Loucy (cell line): ENCODE results near the gene NLRC3.

Experiments used
- H2AFZ ChIP-seq: fragments of 200-600 bp; sonication (generic); 2 replicates; pipeline ENCODE4 v1.6.0; 2016; ENCODE audit warnings: antibody characterized with exemption, mild to moderate bottlenecking, low read length, moderate library complexity
- H3F3A ChIP-seq: fragments of 200-600 bp; 2 replicates; pipeline ENCODE4 v1.6.0; 2016; ENCODE audit warnings: antibody characterized with exemption, low read depth, mild to moderate bottlenecking
- H3K27me3 ChIP-seq: fragments of 200-600 bp; sonication (generic); 2 replicates; pipeline ENCODE4 v1.6.1; 2014; ENCODE audit warnings: low read length, mild to moderate bottlenecking; ENCODE audit not compliant: insufficient read depth, poor library complexity, severe bottlenecking
- H3K36me3 ChIP-seq: fragments of 200-600 bp; sonication (generic); 2 replicates; pipeline ENCODE4 v1.6.1; 2016; ENCODE audit warnings: low read length; ENCODE audit not compliant: insufficient read depth
- H3K4me1 ChIP-seq: fragments of 200-600 bp; sonication (generic); 2 replicates; pipeline ENCODE4 v1.5.1; 2014; ENCODE audit warnings: low read length, mild to moderate bottlenecking; ENCODE audit not compliant: insufficient read depth, poor library complexity, severe bottlenecking
- H3K4me2 ChIP-seq: fragments of 200-600 bp; sonication (generic); 2 replicates; pipeline ENCODE4 v1.6.0; 2014; ENCODE audit warnings: antibody characterized with exemption, low read length, low read depth, mild to moderate bottlenecking; ENCODE audit not compliant: poor library complexity, severe bottlenecking
- H3K4me3 ChIP-seq: fragments of 200-600 bp; sonication (generic); 2 replicates; pipeline ENCODE4 v1.5.1; 2014; ENCODE audit warnings: low read length, mild to moderate bottlenecking, mixed read lengths; ENCODE audit not compliant: poor library complexity, severe bottlenecking
- H3K79me2 ChIP-seq: fragments of 200-600 bp; sonication (generic); 2 replicates; pipeline ENCODE4 v1.6.1; 2014; ENCODE audit warnings: low read length; ENCODE audit not compliant: insufficient read depth
- H3K9ac ChIP-seq: fragments of 200-600 bp; sonication (generic); 2 replicates; pipeline ENCODE4 v1.6.0; 2014; ENCODE audit warnings: mild to moderate bottlenecking, low read depth, low read length, moderate library complexity; ENCODE audit not compliant: poor library complexity, severe bottlenecking
- H3K9me2 ChIP-seq: fragments of 200-600 bp; sonication (generic); replicated peaks from 2 replicates; pipeline ENCODE4 v1.6.1; 2016; ENCODE audit warnings: low read depth, low read length, mixed read lengths
- H3K9me3 ChIP-seq: fragments of 200-600 bp; sonication (generic); 2 replicates; pipeline ENCODE4 v1.6.1; 2014; ENCODE audit warnings: mild to moderate bottlenecking, antibody characterized with exemption, low read length, low read depth; ENCODE audit not compliant: insufficient read depth
- H4K20me1 ChIP-seq: fragments of 200-600 bp; sonication (generic); 2 replicates; pipeline ENCODE4 v1.6.0; 2014; ENCODE audit warnings: antibody characterized with exemption, low read length, mild to moderate bottlenecking; ENCODE audit not compliant: insufficient read depth, poor library complexity, severe bottlenecking
- EZH2phosphoT487 ChIP-seq: fragments of 200-600 bp; IDR thresholded peaks from 2 replicates; pipeline ENCODE4 v1.6.1; 2018; ENCODE audit warnings: antibody characterized with exemption, mild to moderate bottlenecking, moderate library complexity, borderline replicate concordance
- TF ChIP-seq, protein P1 (sequence below): fragments of 200-600 bp; sonication (generic); conservative IDR thresholded peaks from 2 replicates; pipeline ENCODE4 v1.5.1; 2014; ENCODE audit warnings: mild to moderate bottlenecking, antibody characterized with exemption, low read length

The NLRC3 gene

DNA sequence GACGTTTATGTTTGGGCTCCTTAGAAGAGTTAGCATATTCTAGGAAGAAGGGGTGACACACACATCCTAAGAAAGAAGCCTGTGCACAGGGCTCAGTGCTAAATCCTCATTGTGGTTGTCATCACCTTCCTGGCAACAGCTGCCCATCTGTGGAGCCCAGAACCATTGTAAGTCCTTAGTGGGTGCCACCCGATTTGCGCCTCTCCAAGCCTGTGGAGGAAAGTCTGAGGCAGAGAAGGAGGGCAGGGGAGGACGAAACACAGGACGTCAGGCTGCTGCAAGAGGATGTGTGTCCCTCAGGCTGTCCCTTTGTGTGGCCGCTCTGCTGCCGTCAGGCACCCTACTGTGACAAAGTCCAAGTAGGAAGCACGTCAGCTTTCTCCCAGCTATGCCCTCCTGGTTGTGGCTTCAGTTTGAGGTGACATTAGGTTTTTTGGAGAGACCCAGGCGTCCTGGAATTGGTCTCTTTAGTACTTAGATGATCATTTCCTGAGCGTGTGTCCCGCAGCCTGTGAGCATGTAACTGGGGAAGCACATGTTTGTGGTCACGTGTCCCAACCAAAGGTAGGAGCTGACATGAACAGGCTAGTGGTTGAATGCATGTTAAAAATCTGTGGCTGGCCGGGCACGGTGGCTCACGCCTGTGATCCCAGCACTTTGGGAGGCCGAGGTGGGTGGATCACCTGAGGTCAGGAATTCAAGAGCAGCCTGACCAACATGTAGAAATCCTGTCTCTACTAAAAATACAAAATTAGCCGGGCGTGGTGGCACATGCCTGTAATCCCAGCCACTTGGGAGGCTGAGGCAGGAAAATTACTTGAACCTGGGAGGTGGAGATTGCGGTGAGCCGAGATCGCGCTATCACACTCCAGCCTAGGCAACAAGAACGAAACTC, 65.7 kb downstream of the NLRC3 start:
- H2AFZ ChIP-seq = no peak overlapping the region
- TF ChIP-seq, protein P1, sequence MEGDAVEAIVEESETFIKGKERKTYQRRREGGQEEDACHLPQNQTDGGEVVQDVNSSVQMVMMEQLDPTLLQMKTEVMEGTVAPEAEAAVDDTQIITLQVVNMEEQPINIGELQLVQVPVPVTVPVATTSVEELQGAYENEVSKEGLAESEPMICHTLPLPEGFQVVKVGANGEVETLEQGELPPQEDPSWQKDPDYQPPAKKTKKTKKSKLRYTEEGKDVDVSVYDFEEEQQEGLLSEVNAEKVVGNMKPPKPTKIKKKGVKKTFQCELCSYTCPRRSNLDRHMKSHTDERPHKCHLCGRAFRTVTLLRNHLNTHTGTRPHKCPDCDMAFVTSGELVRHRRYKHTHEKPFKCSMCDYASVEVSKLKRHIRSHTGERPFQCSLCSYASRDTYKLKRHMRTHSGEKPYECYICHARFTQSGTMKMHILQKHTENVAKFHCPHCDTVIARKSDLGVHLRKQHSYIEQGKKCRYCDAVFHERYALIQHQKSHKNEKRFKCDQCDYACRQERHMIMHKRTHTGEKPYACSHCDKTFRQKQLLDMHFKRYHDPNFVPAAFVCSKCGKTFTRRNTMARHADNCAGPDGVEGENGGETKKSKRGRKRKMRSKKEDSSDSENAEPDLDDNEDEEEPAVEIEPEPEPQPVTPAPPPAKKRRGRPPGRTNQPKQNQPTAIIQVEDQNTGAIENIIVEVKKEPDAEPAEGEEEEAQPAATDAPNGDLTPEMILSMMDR = no peak
- no peak for TF ChIP-seq EZH2phosphoT487
- no peak overlapping the region for H3K4me3 ChIP-seq
- H3K9me2 ChIP-seq = no peaks in the 10 kb centered on the region
- no peaks in the 10 kb centered on the region for H4K20me1 ChIP-seq
- H3K36me3 ChIP-seq = no peaks in the 10 kb centered on the region
- H3K27me3 ChIP-seq = no peaks in the 10 kb centered on the region
- H3K4me1 ChIP-seq = peaks cover 4% of the 10 kb centered on the region
- H3K79me2 ChIP-seq = no peaks in the 10 kb centered on the region
- H3K4me2 ChIP-seq = no peak overlapping the region
- H3K9me3 ChIP-seq = no peaks in the 10 kb centered on the region
- no peak overlapping the region for H3K9ac ChIP-seq
- no peaks in the 10 kb centered on the region for H3F3A ChIP-seq

DNA sequence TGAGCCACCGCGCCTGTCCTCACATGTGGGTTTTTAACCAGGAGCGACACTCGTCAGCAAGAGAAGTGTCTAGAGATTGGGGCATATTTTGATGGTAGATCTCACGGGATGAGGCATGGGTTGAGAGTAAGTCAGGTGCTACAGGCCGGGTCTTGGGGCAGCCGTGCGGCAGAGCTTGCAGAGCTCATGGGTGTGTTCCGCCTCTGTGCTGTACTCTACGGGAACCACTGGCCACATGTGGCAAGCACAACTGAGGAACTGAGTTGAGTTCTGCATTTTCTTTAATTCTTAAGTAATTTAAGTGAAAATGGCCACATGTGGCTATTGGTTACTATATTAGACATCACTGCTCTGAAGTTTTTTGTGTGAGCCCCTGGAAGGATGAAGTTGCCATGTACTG, 66.8 kb downstream of the NLRC3 start:
- no peaks in the 10 kb centered on the region for H4K20me1 ChIP-seq
- H3F3A ChIP-seq = no peaks in the 10 kb centered on the region
- H3K9ac ChIP-seq = no peak overlapping the region
- no peaks in the 10 kb centered on the region for H3K27me3 ChIP-seq
- TF ChIP-seq, protein P1 = no peak
- no peak for TF ChIP-seq EZH2phosphoT487
- no peaks in the 10 kb centered on the region for H3K9me3 ChIP-seq
- H3K79me2 ChIP-seq = no peaks in the 10 kb centered on the region
- H3K4me1 ChIP-seq = peaks cover 4% of the 10 kb centered on the region
- no peak overlapping the region for H2AFZ ChIP-seq
- no peak overlapping the region for H3K4me2 ChIP-seq
- H3K36me3 ChIP-seq = no peaks in the 10 kb centered on the region
- H3K4me3 ChIP-seq = no peak overlapping the region
- H3K9me2 ChIP-seq = no peaks in the 10 kb centered on the region

DNA sequence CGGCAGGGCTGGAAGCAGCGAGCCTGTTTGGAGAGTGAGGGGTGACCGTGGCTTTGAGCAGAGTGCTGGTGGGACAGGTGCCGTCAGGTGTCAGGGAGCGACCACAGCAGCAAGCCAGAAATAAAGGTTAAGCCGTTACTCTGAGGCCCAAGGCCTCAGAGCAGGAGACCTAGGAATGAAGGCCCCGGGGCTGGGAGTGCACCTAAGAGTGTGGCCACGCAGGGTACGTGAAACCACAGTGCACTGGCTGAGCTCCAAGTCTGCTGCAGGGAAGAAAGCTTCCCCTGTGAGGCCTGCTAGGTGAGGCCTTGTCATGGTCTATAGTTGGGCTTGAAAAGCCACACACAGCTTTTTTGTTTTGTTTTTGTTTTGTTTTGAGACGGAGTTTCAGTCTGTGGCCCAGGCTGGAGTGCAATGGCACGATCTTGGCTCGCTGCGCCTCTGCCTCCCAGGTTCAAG, 67.7 kb downstream of the NLRC3 start:
- H3K36me3 ChIP-seq = no peaks in the 10 kb centered on the region
- H3K4me2 ChIP-seq = no peak overlapping the region
- no peak for TF ChIP-seq EZH2phosphoT487
- TF ChIP-seq, protein P1 = no peak

More for the DNA sequence above, 67.7 kb downstream of the NLRC3 start:
- Histone ChIP-seq H3K79me2 (no peaks in the 10 kb centered on the region), H3K27me3 (no peaks in the 10 kb centered on the region), H3K4me1 (peaks cover 4% of the 10 kb centered on the region), H3K9ac (no peak overlapping the region), H3K4me3 (no peak overlapping the region), H4K20me1 (no peaks in the 10 kb centered on the region), H2AFZ (no peak overlapping the region), H3F3A (no peaks in the 10 kb centered on the region), H3K9me2 (no peaks in the 10 kb centered on the region), H3K9me3 (no peaks in the 10 kb centered on the region)
